ENCODE data around the gene MGAT4A. TPM values are rescaled to one million over a fixed set of nuclear protein-coding genes. Genes with fewer than 3 reads are reported as not detected.

MGAT4A gene
- total RNA-seq, 2 experiments from 2014 or later: 10.1 to 15.4 TPM

DNA sequence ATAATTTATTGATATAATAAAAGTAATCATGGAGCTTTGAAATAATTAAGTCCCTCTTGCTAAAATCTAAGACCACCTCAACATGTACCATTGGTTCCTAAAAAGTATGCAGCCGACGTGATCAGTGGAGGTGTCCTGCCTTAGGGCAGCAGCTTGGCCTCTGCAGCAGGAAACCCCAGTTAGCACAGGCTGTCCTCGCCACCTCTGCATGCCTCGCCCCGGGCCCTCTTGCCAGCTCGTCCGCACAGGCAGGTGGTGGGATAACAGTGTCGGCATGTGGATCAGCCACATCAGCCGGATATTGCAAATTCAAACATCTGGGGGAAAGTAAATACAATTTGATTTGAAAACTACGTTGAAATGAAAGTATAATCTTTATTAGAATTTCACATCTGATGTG is 145.5 kb downstream of the MGAT4A start:
- Histone ChIP-seq H3K36me3 (ENCODE audit: insufficient read depth, low read length) (peaks cover 5% of the 10 kb centered on the region; the same call in 1 of the 2 replicates), H3K9me2 (ENCODE audit: insufficient read depth, low read length) (no peaks in the 10 kb centered on the region), H3K27ac (ENCODE audit: low read depth, low read length, poor library complexity, severe bottlenecking) (no peak overlapping the region), H3K4me3 (ENCODE audit: low read depth, low read length, poor library complexity, severe bottlenecking) (no peak overlapping the region), H2AFZ (ENCODE audit: low read length) (no peak overlapping the region), H3K4me2 (ENCODE audit: low read length) (no peak overlapping the region), H4K20me1 (ENCODE audit: insufficient read depth, low read length) (no peaks in the 10 kb centered on the region), H3K79me2 (ENCODE audit: insufficient read depth, low read depth, low read length) (no peaks in the 10 kb centered on the region), H3K4me1 (ENCODE audit: insufficient read depth, low read length, poor library complexity, severe bottlenecking) (peaks cover 9% of the 10 kb centered on the region), H3K9me3 (ENCODE audit: low read length) (no peaks in the 10 kb centered on the region)
- CTCF ChIA-PET (ENCODE audit: unreplicated experiment): no interaction called here
- intact Hi-C loops (cut with micrococcal nuclease; ENCODE audit: unreplicated experiment): no loop called here
- no peak for TF ChIP-seq EZH2phosphoT487 (IDR thresholded peaks at IDR 0.05; ENCODE audit: borderline replicate concordance, low read depth, low read length)
- TF ChIP-seq, protein P1, sequence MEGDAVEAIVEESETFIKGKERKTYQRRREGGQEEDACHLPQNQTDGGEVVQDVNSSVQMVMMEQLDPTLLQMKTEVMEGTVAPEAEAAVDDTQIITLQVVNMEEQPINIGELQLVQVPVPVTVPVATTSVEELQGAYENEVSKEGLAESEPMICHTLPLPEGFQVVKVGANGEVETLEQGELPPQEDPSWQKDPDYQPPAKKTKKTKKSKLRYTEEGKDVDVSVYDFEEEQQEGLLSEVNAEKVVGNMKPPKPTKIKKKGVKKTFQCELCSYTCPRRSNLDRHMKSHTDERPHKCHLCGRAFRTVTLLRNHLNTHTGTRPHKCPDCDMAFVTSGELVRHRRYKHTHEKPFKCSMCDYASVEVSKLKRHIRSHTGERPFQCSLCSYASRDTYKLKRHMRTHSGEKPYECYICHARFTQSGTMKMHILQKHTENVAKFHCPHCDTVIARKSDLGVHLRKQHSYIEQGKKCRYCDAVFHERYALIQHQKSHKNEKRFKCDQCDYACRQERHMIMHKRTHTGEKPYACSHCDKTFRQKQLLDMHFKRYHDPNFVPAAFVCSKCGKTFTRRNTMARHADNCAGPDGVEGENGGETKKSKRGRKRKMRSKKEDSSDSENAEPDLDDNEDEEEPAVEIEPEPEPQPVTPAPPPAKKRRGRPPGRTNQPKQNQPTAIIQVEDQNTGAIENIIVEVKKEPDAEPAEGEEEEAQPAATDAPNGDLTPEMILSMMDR (conservative IDR thresholded peaks at IDR 0.05; ENCODE audit: low read length): no peak
- DNase-seq (ENCODE audit: low spot score): no peak
- POLR2A ChIA-PET: interaction anchor here (0.6 to 1.0 kb wide), 2 partner anchors 11 to 270 kb away, joined by 3 to 4 read pairs; no protein-coding TSS in a partner anchor
- BruUV-seq (replicated peaks): no TSS peak

- POLR2A ChIA-PET: no interaction called here
These were observed 146.9 kb downstream of the MGAT4A start for GRCh38 chr2:98583816-98584618.

More at GRCh38 chr2:98583816-98584618, 146.9 kb downstream of the MGAT4A start:
- Histone ChIP-seq H3K9me3 (ENCODE audit: low read length) (no peaks in the 10 kb centered on the region), H3K9me2 (ENCODE audit: insufficient read depth, low read length) (no peaks in the 10 kb centered on the region), H4K20me1 (ENCODE audit: insufficient read depth, low read length) (no peaks in the 10 kb centered on the region), H3K79me2 (ENCODE audit: insufficient read depth, low read depth, low read length) (no peaks in the 10 kb centered on the region), H3K4me1 (ENCODE audit: insufficient read depth, low read length, poor library complexity, severe bottlenecking) (peaks cover 9% of the 10 kb centered on the region), H3K4me2 (ENCODE audit: low read length) (no peak overlapping the region), H3K27ac (ENCODE audit: low read depth, low read length, poor library complexity, severe bottlenecking) (no peak overlapping the region), H3K4me3 (ENCODE audit: low read depth, low read length, poor library complexity, severe bottlenecking) (no peak overlapping the region), H3K36me3 (ENCODE audit: insufficient read depth, low read length) (peaks cover 5% of the 10 kb centered on the region; the same call in 1 of the 2 replicates), H2AFZ (ENCODE audit: low read length) (no peak overlapping the region)
- TF ChIP-seq, protein P1 (conservative IDR thresholded peaks at IDR 0.05; ENCODE audit: low read length): no peak
- TF ChIP-seq EZH2phosphoT487 (IDR thresholded peaks at IDR 0.05; ENCODE audit: borderline replicate concordance, low read depth, low read length): no peak
- no TSS peak for BruUV-seq (replicated peaks)
- intact Hi-C loops (cut with micrococcal nuclease; ENCODE audit: unreplicated experiment): no loop called here
- no peak for DNase-seq (ENCODE audit: low spot score)
- CTCF ChIA-PET (ENCODE audit: unreplicated experiment): no interaction called here

Data from OCI-LY7 (cell line).